CD4-positive, alpha-beta memory T cell (primary cell): ENCODE results near the gene GAK. TPM values are rescaled to one million over a fixed set of nuclear protein-coding genes. Genes with fewer than 3 reads are reported as not detected.

Experiments
- CTCF ChIA-PET: fragments of 350-600 bp; sonication (Branson Sonifier 250); formaldehyde crosslinking; loops from one replicate; lab custom pipeline; 2021; ENCODE audit warnings: inconsistent platforms; ENCODE audit not compliant: partially characterized antibody; lab: Charles Lee
- POLR2A ChIA-PET: fragments of 350-600 bp; sonication (Branson Sonifier 250); formaldehyde crosslinking; loops from one replicate; lab custom pipeline; 2021; ENCODE audit not compliant: partially characterized antibody; lab: Charles Lee
- DNase-seq, 5 donors: peaks; one replicate each; pipeline versions ENCODE4 v3.0.0 to v3.0.0-alpha.2; 2020 to 2022; ENCODE audit warnings: mixed read lengths in 1 of 5
- H3K27ac ChIP-seq: one replicate; pipeline ENCODE4 v1.7.0; 2013; ENCODE audit warnings: low read depth, low read length
- H3K27me3 ChIP-seq: 2 replicates; pipeline ENCODE4 v1.7.0; 2013; ENCODE audit warnings: mild to moderate bottlenecking, low read length, moderate library complexity; ENCODE audit not compliant: insufficient read depth
- H3K36me3 ChIP-seq: 2 replicates; pipeline ENCODE4 v1.7.0; 2013; ENCODE audit warnings: mild to moderate bottlenecking, low read length, moderate library complexity; ENCODE audit not compliant: insufficient read depth
- H3K4me1 ChIP-seq: 2 replicates; pipeline ENCODE4 v1.7.0; 2013; ENCODE audit warnings: mild to moderate bottlenecking, low read length, moderate library complexity; ENCODE audit not compliant: insufficient read depth
- H3K4me3 ChIP-seq, 2 donors: one replicate each; pipeline ENCODE4 v1.7.0; 2013; ENCODE audit warnings: low read length in 2 of 2, mild to moderate bottlenecking in 1 of 2
- H3K9me3 ChIP-seq, 2 donors: one replicate each; pipeline ENCODE4 v1.7.0; 2013; ENCODE audit warnings: low read length in 2 of 2, control low read depth in 1 of 2; ENCODE audit not compliant: control insufficient read depth in 1 of 2
- H3K27ac Mint-ChIP-seq, 7 donors: one replicate each; pipeline ENCODE4 v1.8.0; 2020 to 2021; ENCODE audit warnings: mixed read lengths in 7 of 7, mild to moderate bottlenecking in 6 of 7, inconsistent platforms in 3 of 7, moderate library complexity in 3 of 7
- H3K27me3 Mint-ChIP-seq, 2 donors: one replicate each; pipeline ENCODE4 v1.8.0; 2020 to 2021; ENCODE audit warnings: mixed read lengths in 2 of 2
- H3K36me3 Mint-ChIP-seq, 2 donors: one replicate each; pipeline ENCODE4 v1.8.0; 2020 to 2021; ENCODE audit warnings: mixed read lengths in 2 of 2, inconsistent platforms in 1 of 2, mild to moderate bottlenecking in 1 of 2
- H3K4me1 Mint-ChIP-seq, 4 donors: one replicate each; pipeline ENCODE4 v1.8.0; 2020 to 2021; ENCODE audit warnings: mixed read lengths in 4 of 4, mild to moderate bottlenecking in 1 of 4
- H3K4me3 Mint-ChIP-seq, 8 donors: one replicate each; pipeline ENCODE4 v1.8.0; 2020 to 2021; ENCODE audit warnings: mixed read lengths in 8 of 8, mild to moderate bottlenecking in 7 of 8, moderate library complexity in 6 of 8, inconsistent platforms in 3 of 8
- H3K9me3 Mint-ChIP-seq, 8 donors: one replicate each; pipeline ENCODE4 v1.8.0; 2020 to 2021; ENCODE audit warnings: mixed read lengths in 8 of 8, mild to moderate bottlenecking in 5 of 8, inconsistent platforms in 3 of 8, moderate library complexity in 1 of 8
- intact Hi-C: fragments of 100-400 bp; cut with micrococcal nuclease; formaldehyde crosslinking; loops from one replicate; pipeline ENCODE4 v1.15.1; 2023
- polyA plus RNA-seq, 2 donors: library from polyadenylated mRNA; unstranded; fragments of 300-500 nt; fragmentation: Illumina TruSeq; gene quantifications; one replicate each; pipeline ENCODE4 v1.2.3, GENCODE V29; 2021
- total RNA-seq, 2 experiments: library from RNA; stranded (reverse); gene quantifications; one replicate each; pipeline ENCODE4 v1.2.3, GENCODE V29; 2021

GAK gene
- total and polyA plus RNA-seq, 4 experiments from 2014 or later, result 32.5 to 188 (median 130) TPM

DNA sequence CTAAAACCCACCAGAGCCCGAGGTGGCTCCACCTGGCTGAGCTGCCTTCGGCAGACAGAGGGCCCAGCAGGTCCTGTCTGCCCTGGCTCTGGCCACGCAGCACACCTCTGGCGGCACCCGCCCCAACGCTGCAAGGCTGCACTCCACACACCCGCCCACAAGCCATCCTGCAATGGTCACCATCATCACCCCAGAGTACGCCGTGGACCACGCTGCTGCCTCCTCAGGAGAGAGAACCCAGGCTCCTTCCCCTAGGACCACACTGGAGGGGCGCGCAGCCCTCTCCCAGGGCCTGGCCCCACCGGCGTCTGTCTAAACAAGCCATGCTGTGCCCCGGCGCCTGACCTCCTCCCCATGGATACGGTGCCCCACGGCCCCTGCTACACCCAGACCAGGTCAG, 66.5 kb downstream of the GAK start:
- Mint-ChIP-seq H3K4me3 (no peak overlapping the region), H3K9me3 (no peaks in the 10 kb centered on the region), H3K27me3 (no peaks in the 10 kb centered on the region), H3K27ac (no peak overlapping the region), H3K4me1 (peaks cover 0 to 7% (median 0%) of the 10 kb centered on the region in 4 donors), H3K36me3 (peaks cover 34 to 49% of the 10 kb centered on the region in 2 donors)
- DNase-seq, result no peak
- no peaks in the 10 kb centered on the region for H3K9me3 ChIP-seq
- intact Hi-C loops, result no loop called here
- H3K27ac ChIP-seq, result no peak overlapping the region
- no peaks in the 10 kb centered on the region for H3K4me1 ChIP-seq
- H3K36me3 ChIP-seq, result peaks cover 60% of the 10 kb centered on the region
- no peak overlapping the region for H3K4me3 ChIP-seq
- CTCF ChIA-PET, result no interaction called here
- POLR2A ChIA-PET, result no interaction called here
- no peaks in the 10 kb centered on the region for H3K27me3 ChIP-seq

- Mint-ChIP-seq H3K4me3 (no peak overlapping the region), H3K9me3 (no peaks in the 10 kb centered on the region), H3K27me3 (no peaks in the 10 kb centered on the region), H3K4me1 (peaks cover 0 to 7% (median 0%) of the 10 kb centered on the region in 4 donors), H3K27ac (no peak overlapping the region), H3K36me3 (peaks cover 33 to 49% of the 10 kb centered on the region in 2 donors)
- intact Hi-C loops, result no loop called here
- POLR2A ChIA-PET, result no interaction called here
- H3K36me3 ChIP-seq, result peaks cover 55% of the 10 kb centered on the region
- no peaks in the 10 kb centered on the region for H3K4me1 ChIP-seq
- CTCF ChIA-PET, result no interaction called here
- no peaks in the 10 kb centered on the region for H3K9me3 ChIP-seq
- H3K27ac ChIP-seq, result no peak overlapping the region
- H3K27me3 ChIP-seq, result no peaks in the 10 kb centered on the region
- no peak for DNase-seq
- H3K4me3 ChIP-seq, result no peak overlapping the region
Measured at GRCh38 chr4:865121-865465, 67.0 kb downstream of the GAK start.

DNA sequence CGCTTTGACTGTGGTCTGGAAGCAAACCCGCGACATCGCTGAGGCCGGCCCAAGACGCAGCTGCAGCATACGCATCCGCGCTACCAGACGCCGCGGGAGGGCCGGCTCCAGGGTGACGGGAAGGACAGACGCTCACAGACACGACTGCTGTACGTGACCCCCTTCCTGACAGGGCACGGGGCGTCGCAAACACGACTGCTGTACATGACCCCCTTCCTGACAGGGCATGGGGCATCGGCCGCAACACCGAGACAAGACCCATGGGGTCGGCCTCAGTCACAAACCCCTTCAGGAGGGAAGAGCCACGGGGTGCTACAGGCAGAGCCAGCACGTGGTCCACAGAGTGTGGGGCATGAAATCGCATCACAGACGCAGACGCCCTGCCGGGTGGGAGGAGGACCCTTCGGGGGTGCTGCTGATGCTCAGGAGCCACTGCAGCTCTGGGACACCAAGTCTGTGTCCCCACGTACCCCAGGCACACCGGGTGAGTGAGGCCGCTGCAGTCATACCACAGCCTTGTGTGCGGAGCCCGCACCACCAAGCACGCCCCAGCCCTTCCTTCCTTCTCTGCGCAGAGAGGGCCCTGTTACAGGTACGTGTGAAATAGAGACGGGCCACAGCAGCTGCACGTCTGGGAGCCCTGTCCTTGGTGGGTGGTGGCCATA, 67.5 kb downstream of the GAK start:
- Histone ChIP-seq H3K36me3 (peaks cover 51% of the 10 kb centered on the region), H3K4me1 (no peaks in the 10 kb centered on the region), H3K27ac (no peak overlapping the region), H3K9me3 (no peaks in the 10 kb centered on the region), H3K27me3 (no peaks in the 10 kb centered on the region), H3K4me3 (no peak overlapping the region)
- CTCF ChIA-PET, result no interaction called here
- H3K36me3 Mint-ChIP-seq, result peaks cover 32 to 50% of the 10 kb centered on the region in 2 donors
- peaks cover 0 to 3% (median 0%) of the 10 kb centered on the region in 4 donors for H3K4me1 Mint-ChIP-seq
- H3K27me3 Mint-ChIP-seq, result no peaks in the 10 kb centered on the region
- H3K27ac Mint-ChIP-seq, result no peak overlapping the region
- no peaks in the 10 kb centered on the region for H3K9me3 Mint-ChIP-seq
- no peak overlapping the region for H3K4me3 Mint-ChIP-seq
- DNase-seq, result no peak
- intact Hi-C loops, result no loop called here
- POLR2A ChIA-PET, result no interaction called here

- no peak for DNase-seq
- CTCF ChIA-PET, result no interaction called here
- H3K9me3 ChIP-seq, result no peaks in the 10 kb centered on the region
- H3K4me3 ChIP-seq, result no peak overlapping the region
- Mint-ChIP-seq H3K36me3 (peaks cover 59% of the 10 kb centered on the region in 2 donors), H3K27ac (no peak overlapping the region), H3K27me3 (no peaks in the 10 kb centered on the region), H3K4me1 (peaks cover 6 to 13% (median 8%) of the 10 kb centered on the region in 4 donors), H3K9me3 (peaks cover 0 to 12% (median 7%) of the 10 kb centered on the region in 8 donors), H3K4me3 (no peak overlapping the region)
- no peaks in the 10 kb centered on the region for H3K4me1 ChIP-seq
- no peak overlapping the region for H3K27ac ChIP-seq
- intact Hi-C loops, result no loop called here
- POLR2A ChIA-PET, result no interaction called here
- peaks cover 56% of the 10 kb centered on the region for H3K36me3 ChIP-seq
- H3K27me3 ChIP-seq, result no peaks in the 10 kb centered on the region
Measured at GRCh38 chr4:860561-860960, 71.6 kb downstream of the GAK start.

DNA sequence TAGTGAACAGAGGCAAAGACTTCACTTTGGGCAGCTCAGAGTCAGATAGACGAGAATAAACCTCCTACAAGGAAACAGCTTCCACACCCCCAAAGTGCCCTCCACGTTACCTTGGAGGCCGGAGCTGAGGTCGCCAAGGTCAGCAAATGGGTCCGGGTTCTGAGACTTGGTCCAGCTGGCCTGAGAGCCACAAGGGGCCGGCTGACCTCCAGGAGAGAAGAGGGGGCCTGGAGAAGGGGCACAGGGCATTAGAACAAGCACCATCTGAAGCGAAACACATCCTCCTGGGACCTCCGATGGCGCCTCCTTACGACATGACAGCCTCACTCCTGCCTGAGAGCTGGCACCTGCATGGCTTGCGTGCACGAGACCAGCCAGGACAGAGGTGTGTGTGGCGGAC, 72.6 kb downstream of the GAK start:
- H3K36me3 ChIP-seq, result peaks cover 47% of the 10 kb centered on the region
- ChIA-PET CTCF (no interaction called here), POLR2A (no interaction called here)
- H3K27ac ChIP-seq, result no peak overlapping the region
- H3K27me3 ChIP-seq, result no peaks in the 10 kb centered on the region
- H3K9me3 Mint-ChIP-seq, result peaks cover 0 to 12% (median 7%) of the 10 kb centered on the region in 8 donors
- no peak overlapping the region for H3K4me3 ChIP-seq
- no peaks in the 10 kb centered on the region for H3K4me1 ChIP-seq
- DNase-seq, result no peak
- no peak overlapping the region for H3K4me3 Mint-ChIP-seq
- H3K27ac Mint-ChIP-seq, result peak overlapping the region in 1 of 7 donors; percentile 37
- H3K36me3 Mint-ChIP-seq, result peaks cover 61 to 64% of the 10 kb centered on the region in 2 donors
- H3K9me3 ChIP-seq, result no peaks in the 10 kb centered on the region
- peaks cover 6 to 13% (median 8%) of the 10 kb centered on the region in 4 donors for H3K4me1 Mint-ChIP-seq
- intact Hi-C loops, result no loop called here
- no peaks in the 10 kb centered on the region for H3K27me3 Mint-ChIP-seq

DNA sequence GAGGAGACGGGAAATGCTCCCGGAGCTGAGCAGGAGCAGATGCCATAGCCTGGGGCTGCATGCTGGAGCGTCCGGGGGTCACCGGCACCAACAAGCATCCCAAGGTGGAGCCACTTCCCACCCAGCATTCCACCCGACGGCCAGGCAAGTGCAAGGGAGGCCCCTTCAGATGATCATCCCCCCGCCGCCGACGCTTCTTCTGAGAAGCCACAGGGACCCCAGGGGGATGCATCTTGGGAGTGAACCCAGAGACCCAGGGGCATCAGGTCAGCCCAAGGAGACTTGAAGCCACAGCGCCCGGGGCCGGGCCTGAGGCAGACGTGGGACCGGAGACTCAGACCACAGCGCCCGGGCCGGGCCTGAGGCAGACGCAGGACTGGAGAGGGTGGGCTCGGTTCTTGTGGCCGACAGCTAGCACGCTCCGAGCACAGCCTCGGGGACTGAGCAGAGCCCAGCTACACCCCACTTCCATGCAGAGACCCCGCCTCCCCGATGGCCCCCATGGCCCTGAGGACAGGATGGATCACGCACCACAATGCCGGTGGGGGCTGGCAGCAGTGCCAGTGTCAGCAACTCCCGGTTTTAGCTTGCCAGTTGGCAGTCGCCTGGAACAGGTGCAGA, 73.2 kb downstream of the GAK start:
- Mint-ChIP-seq H3K4me3 (no peak overlapping the region), H3K27me3 (no peaks in the 10 kb centered on the region), H3K27ac (no peak overlapping the region), H3K9me3 (peaks cover 0 to 12% (median 7%) of the 10 kb centered on the region in 8 donors), H3K36me3 (peaks cover 61 to 64% of the 10 kb centered on the region in 2 donors), H3K4me1 (peaks cover 6 to 13% (median 8%) of the 10 kb centered on the region in 4 donors)
- H3K4me1 ChIP-seq, result no peaks in the 10 kb centered on the region
- DNase-seq, result no peak
- H3K27me3 ChIP-seq, result no peaks in the 10 kb centered on the region
- H3K27ac ChIP-seq, result no peak overlapping the region
- POLR2A ChIA-PET, result no interaction called here
- no peaks in the 10 kb centered on the region for H3K9me3 ChIP-seq
- CTCF ChIA-PET, result no interaction called here
- no peak overlapping the region for H3K4me3 ChIP-seq
- peaks cover 42% of the 10 kb centered on the region for H3K36me3 ChIP-seq
- intact Hi-C loops, result no loop called here

- no peak for DNase-seq
Measured at GRCh38 chr4:858041-858481, 74.1 kb downstream of the GAK start.

More at GRCh38 chr4:858041-858481, 74.1 kb downstream of the GAK start:
- H3K27ac Mint-ChIP-seq, result no peak overlapping the region
- no peak overlapping the region for H3K4me3 Mint-ChIP-seq
- Histone ChIP-seq H3K27ac (no peak overlapping the region), H3K9me3 (no peaks in the 10 kb centered on the region), H3K4me1 (no peaks in the 10 kb centered on the region), H3K4me3 (no peak overlapping the region), H3K36me3 (peaks cover 39% of the 10 kb centered on the region), H3K27me3 (no peaks in the 10 kb centered on the region)
- peaks cover 55 to 62% of the 10 kb centered on the region in 2 donors for H3K36me3 Mint-ChIP-seq
- ChIA-PET CTCF (no interaction called here), POLR2A (no interaction called here)
- intact Hi-C loops, result no loop called here
- H3K4me1 Mint-ChIP-seq, result peaks cover 6 to 13% (median 8%) of the 10 kb centered on the region in 4 donors
- peaks cover 0 to 12% (median 7%) of the 10 kb centered on the region in 8 donors for H3K9me3 Mint-ChIP-seq
- H3K27me3 Mint-ChIP-seq, result no peaks in the 10 kb centered on the region
